Hematopoietic multipotent progenitor cell treated with erythropoietin and hydrocortisone succinate and interleukin-3 and kit ligand, for 6 days (in vitro differentiated cells): ENCODE results near the gene MPHOSPH9.

Experiments
- DNase-seq: peaks from one replicate; pipeline ENCODE4 v3.0.0-alpha.2; 2015

Gene MPHOSPH9

GRCh38 chr12:123122626-123123025, 110.3 kb downstream of the MPHOSPH9 start:
- DNase-seq = no peak

- DNase-seq = no peak
These were observed 111.3 kb downstream of the MPHOSPH9 start for GRCh38 chr12:123121670-123122069.

- no peak for DNase-seq
These were observed 112.3 kb downstream of the MPHOSPH9 start for GRCh38 chr12:123120452-123121166.

- DNase-seq = no peak
These were observed 113.1 kb downstream of the MPHOSPH9 start for GRCh38 chr12:123119808-123120207.

- DNase-seq = no peak
These were observed 114.4 kb downstream of the MPHOSPH9 start for GRCh38 chr12:123118497-123118896.

GRCh38 chr12:123115409-123116121, 117.4 kb downstream of the MPHOSPH9 start:
- DNase-seq = peak; percentile 47

GRCh38 chr12:123114304-123115083, 118.4 kb downstream of the MPHOSPH9 start:
- no peak for DNase-seq

GRCh38 chr12:123113026-123113425, 119.9 kb downstream of the MPHOSPH9 start:
- DNase-seq = no peak

GRCh38 chr12:123111498-123112165, 121.3 kb downstream of the MPHOSPH9 start:
- no peak for DNase-seq

- no peak for DNase-seq
These were observed 123.6 kb downstream of the MPHOSPH9 start for GRCh38 chr12:123109319-123109772.

GRCh38 chr12:123108682-123109066, 124.3 kb downstream of the MPHOSPH9 start:
- no peak for DNase-seq

GRCh38 chr12:123107926-123108681, 124.8 kb downstream of the MPHOSPH9 start:
- DNase-seq = no peak

- DNase-seq = peak; percentile 68
These were observed 126.1 kb downstream of the MPHOSPH9 start for GRCh38 chr12:123106640-123107359.

GRCh38 chr12:123105211-123105826, 127.6 kb downstream of the MPHOSPH9 start:
- DNase-seq = no peak

GRCh38 chr12:123104809-123105208, 128.1 kb downstream of the MPHOSPH9 start:
- DNase-seq = no peak
